GM21529 (cell line): Measurements from ENCODE around the gene SLC22A23.

Experiments
- ATAC-seq: cut with Tn5 transposase; IDR thresholded peaks from one replicate; pipeline ENCODE4 v1.9.1; 2021; ENCODE audit not compliant: unreplicated experiment

SLC22A23 gene

DNA sequence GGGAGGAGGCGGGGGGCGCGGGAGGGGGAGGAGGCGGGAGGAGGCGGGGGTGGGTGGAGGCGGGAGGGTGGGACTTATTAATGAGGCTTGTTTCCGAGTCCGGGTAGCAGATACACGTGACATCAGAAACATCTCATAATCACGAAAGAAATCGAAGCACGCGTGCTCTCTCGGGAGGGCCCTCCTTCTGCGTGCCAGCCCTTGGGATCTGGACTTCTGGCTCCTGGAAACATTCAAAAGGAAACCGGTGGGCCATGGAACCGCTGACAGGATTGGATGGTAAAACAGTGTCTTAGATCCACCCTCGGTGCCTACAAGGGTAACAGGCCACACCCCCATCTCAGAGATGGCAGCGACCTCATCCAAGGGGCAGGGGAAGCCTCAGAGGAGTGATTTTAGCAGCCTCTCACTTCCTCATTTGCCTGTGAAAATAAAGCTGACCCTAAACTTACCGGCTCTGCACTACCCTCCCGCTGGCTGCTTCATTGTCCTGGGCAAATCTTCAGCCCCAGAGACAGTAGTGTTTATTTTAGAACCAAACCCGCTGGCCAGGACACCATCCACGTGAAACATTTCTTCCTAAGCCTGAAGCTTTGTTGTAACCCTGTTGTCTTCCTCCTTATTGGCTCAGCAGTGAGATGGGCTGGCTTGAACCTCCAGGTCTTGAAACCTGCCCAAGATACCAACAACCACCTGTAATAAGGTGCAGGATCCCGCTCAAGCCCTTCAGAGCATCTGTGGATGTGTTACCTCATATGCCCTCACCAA is 100.6 kb downstream of the SLC22A23 start:
- ATAC-seq = peak; percentile 95

DNA sequence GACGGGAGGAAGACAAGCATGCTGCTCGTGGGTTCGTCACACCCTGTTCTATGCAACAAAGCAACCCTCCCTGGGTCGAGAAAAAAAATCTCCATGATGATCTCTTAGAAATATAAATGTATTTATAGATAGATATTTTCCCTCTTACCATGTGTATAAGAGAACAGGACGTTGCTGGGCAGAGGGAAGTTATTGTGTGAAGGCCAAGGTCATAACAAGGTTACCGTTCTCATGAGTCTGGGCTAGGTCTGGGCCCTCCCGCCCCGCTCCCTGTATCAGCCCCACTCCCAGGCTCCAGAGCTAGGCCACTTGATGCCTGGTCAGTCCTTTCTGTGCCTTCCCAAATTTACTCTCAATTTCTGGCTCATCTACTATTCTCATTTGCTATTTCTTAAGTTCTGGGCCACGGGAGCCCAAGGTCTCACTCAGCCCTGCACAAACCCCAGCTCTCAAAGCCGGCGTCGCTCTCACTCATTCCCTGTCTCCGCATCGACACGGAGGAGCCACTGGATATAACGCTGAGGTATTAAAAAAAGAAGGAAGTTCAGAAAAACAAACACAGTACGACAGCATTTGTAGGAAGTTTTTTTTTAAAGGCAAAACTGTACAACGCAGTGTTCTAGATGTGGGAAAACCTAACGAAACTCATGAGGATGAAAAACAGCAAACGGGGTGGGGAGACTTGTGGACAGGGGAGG is 101.3 kb downstream of the SLC22A23 start:
- no peak for ATAC-seq

- ATAC-seq = no peak
These were observed 101.9 kb downstream of the SLC22A23 start for GRCh38 chr6:3355011-3355357.

DNA sequence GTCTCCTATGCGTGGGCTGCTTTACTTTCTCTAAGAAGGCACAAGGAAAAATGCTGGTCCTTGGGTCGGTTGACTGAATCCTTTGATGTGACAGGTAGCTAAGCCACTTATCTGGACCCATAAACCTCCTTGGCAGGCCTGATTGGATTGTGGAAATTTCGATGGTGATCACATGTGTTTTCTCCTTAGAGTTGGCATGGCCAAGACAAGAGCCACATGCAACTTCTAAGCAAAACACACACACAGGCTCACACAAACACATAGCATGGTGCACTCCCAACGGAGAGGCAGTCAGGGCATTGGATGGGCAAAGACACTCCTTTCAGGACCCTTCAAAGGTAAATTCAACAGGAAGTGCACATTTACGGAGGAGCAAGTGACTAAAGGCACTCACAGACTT is 102.9 kb downstream of the SLC22A23 start:
- no peak for ATAC-seq

DNA sequence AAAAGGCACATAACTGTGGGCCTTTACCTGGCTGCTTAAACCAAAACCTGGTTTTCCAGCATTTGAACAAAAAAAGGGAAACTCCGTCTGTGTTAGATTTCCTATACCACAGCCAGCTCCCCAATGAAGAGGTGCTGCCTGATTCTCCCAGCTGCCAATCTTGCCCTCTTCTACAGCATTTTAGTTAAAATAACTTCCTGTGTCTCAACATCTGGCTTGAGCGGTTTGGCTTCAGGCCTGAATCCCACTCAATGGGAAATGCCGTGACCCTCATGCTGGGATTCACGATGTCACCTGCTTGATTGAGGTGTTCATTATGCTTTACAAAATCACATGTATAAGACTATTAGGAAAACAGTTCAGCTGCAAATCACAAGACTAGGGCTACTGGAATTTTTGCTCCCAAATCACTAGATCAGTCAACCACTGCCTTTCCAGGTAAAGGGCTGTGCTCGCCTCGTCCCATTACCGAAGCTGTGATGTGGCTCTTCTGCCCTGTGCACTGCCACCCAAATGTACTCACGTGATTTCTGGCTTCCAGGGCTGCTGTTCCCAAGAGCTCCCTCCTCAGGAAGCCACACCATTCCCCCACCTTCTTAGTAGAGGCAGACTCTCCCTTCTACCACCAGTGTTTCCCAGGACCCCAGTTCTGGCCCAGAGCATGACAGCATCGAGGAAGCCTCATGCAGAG is 103.5 kb downstream of the SLC22A23 start:
- ATAC-seq = no peak

DNA sequence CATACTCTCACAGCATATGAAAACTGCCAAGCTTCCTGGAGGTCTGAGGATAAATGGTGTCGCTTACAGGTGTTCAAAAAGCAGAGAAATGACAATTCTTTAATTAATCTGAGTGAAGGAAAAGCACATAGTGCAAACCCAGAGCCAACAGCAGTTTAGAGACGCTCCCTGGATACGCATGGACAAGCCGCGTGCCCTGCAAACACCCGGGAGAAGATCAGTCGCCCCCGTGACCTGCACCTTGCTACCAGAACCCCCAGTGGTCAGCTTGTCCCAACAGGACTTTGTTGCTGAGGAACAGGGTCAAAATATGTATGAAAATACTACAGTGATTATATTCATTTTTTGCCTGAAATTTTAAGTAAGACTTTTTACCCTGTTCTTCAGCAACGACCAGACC is 104.2 kb downstream of the SLC22A23 start:
- no peak for ATAC-seq

DNA sequence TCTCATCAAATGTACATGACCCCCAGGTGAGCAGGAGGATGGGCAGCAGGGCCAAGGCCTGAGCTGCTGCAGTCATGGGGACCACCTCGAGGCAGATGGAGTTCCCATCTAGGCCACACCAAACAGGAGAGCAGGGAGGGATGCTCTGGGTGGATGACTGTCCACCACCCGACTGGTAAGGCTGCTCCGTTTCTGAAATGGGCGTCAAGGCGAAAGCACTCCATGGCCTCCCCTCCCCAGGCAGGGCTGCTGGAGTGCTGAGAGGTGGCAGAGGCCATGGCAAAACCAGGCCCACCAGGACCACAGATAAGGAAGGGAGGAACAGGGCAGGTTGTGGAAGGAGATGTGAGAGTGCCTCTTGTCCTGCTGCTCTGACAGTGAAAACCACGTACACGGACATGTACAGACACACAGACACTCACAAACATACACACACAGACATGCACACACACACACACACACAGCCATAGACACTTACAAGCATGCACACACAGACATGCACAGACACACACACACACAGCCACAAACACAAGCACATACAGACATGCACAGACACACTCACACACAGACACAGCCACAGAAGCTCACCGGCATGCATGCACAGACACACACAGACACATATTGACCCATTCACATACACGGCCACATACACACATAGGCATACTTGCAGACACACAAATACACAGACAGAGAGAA is 104.9 kb downstream of the SLC22A23 start:
- ATAC-seq = no peak

- no peak for ATAC-seq
These were observed 105.7 kb downstream of the SLC22A23 start for GRCh38 chr6:3351105-3351676.

DNA sequence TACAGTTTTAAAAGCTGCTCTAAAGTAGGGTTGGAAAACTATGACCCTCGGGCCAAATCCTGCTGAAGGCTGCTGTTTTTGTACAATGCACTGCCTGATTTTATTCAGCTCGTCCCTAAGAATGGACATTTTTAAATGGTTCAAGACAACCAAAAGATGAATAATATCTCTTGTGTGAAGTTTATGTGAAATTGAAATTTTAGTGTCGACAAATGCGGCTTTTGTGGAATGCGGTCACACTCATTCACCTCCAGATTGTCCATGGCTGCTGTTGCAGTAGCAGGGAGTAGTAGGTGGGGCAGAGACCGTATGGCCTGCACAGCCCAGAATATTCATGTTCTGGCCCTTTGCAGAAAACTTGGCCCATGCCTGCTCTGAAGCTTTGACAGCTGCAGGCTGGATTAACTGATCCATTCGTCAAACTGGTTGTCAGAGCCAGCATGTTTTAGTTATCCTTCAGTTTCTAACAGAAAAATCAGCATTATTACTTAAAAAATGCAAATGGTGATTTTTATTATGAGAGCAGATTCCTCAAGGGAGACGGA is 106.5 kb downstream of the SLC22A23 start:
- no peak for ATAC-seq

DNA sequence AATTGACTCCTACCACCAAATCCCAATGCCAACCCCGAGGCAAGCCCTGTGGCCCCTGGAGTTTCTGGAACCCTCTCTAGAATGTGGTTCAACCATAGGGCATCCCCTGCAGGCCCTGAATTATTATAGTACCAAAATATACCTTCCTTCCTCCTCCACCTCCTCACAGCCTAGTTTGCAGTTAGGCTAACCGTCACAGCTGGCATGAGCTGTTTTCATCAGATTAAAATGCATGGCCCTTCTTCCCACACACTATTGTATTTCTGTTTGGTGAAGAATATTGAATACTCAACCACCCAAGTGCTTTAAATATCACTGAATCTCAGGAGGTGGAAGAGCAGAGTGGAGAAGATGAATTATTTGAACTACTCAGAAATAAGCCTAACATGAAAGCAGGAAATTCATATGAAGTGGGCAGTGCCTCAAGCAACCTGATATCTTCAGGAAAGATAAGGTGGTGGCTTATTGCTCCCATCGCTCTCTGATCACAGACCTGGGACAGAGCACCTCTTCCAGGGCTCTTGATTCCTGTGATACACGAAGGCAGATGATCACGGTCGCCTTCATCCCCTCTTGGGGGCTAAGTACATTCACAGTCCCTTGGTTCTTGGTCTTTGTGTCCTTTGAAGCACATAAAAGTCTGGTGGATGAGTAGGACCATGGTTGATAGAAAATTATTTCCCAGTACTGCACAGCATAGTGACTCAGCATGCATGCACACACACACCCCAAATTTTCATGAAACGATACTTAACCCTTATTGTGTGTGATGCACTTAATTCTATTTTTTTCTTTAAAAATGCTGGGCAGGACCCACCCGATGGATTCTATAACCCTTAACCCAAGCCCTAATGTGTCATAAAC is 107.2 kb downstream of the SLC22A23 start:
- no peak for ATAC-seq

GRCh38 chr6:3348821-3349220 is 108.0 kb downstream of the SLC22A23 start:
- ATAC-seq = no peak

DNA sequence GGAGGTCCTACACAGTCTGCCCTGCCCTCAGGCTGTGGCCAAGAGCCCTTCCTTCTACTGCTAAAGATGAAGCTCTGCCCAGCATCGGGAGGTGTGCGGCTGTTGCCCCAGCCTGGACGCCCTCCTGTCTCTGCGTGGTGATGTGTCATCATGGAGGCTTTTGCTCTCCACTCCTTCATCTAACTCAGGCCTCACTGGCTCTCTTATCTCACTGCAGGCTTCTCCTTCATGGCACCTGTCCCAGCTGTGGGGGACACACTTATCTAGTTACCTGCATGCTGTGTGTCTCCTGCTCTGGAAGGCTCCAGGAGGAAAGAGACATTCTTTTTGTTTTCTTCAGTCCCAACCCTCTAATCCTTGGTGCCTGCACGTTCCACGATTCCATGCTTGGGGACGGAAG is 109.0 kb downstream of the SLC22A23 start:
- ATAC-seq = no peak

DNA sequence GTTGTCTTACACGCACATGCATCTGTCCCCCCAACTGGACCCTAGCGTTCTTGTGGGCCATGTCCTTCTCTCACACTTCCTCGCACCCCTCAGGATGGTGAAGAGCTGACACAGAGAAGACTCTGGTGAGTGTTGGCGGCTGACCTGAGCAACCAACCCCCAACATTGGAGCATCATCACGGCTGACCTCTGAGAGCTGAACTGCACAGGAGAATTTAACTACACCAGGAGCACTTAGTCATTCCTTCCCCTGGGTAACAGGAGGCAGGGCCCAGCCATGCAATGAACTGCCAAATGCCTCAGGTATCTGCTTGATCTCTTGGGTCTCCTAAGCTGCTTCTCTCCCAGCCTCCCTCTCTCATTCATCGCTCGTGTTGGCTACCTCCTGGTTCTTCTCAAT is 109.6 kb downstream of the SLC22A23 start:
- no peak for ATAC-seq

DNA sequence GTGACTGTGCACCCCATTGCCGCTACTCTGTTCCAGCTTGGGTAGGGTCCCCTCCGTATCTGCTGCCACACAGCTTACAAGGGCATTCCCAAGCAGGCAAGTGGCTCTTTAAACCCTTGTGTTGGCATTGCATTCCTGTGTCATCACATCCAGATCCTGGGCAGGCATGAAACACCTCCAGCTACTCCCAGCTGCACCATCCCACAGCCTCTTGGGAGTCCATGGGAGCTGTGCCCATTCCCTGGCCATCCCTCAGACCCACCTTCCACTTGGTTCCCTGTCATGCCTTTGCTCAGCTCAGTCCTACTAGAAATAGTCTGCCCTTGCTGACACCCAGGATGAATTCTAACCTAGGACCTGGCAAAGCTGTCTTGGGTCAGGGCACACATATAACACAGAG is 110.4 kb downstream of the SLC22A23 start:
- no peak for ATAC-seq

DNA sequence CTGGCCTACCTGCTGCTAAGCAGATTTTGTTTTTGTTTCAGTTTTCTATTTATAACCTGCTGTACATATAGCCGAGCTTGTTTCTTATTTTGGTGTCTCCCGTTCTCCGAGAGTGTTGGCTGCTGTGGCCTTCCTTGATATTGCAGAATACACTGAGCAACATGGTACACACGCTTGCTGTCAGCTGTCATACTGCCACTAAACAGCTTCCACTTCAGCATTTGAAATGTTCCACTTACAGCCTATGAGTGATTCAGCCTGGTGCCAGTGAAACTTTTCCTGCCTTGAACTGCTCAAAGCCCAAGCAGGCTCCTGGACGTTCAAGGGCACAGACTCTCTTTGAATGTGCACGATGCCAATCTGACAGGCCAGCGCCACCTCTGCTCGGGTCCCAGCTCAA is 111.0 kb downstream of the SLC22A23 start:
- ATAC-seq = no peak

DNA sequence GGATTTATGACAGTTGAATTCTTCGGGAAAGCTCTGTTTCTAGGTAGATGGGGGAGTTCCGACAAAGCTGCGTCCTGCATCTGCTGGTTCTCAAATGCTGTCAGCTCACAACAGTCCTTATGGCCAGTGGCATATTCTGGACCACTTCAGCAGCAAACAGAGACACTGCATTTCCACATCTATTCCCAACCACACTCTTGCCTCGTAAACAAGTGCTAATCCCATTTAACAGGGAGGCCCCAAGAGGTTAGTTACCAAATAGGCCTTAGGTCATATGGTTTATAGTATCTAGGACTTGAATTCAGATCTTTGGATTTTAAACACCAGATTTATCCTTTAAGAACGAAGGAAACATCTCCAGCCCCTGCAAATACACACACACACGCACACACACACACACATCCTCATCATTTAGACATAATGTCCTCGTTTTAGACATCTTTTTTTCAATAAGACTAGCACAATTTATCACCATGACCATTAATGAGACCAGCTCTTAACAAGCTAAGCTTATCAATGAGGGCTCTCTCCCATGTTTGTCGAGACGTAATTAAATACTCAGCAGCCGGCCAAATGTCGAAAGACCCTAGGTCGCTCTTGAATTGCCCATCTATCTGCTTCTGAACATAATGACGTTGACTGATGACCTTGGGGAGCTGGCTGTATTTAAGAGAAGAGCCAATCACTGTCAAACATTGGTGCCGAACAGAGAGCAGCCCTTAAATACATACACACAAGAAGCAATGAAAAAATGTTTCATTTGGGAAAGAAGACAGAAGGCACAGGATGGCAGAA is 113.6 kb downstream of the SLC22A23 start:
- no peak for ATAC-seq

GRCh38 chr6:3341467-3341866 is 115.4 kb downstream of the SLC22A23 start:
- ATAC-seq = no peak

- no peak for ATAC-seq
These were observed 116.0 kb downstream of the SLC22A23 start for GRCh38 chr6:3340894-3341293.

GRCh38 chr6:3340358-3340802 is 116.5 kb downstream of the SLC22A23 start:
- ATAC-seq = no peak
